Measurements from ENCODE around the gene PGM5.
"Not testable (repeated sequence)": the region's sequence is repeated elsewhere in the genome, so short reads cannot be mapped to it uniquely, and the experiment has no call there.

Gene PGM5

DNA sequence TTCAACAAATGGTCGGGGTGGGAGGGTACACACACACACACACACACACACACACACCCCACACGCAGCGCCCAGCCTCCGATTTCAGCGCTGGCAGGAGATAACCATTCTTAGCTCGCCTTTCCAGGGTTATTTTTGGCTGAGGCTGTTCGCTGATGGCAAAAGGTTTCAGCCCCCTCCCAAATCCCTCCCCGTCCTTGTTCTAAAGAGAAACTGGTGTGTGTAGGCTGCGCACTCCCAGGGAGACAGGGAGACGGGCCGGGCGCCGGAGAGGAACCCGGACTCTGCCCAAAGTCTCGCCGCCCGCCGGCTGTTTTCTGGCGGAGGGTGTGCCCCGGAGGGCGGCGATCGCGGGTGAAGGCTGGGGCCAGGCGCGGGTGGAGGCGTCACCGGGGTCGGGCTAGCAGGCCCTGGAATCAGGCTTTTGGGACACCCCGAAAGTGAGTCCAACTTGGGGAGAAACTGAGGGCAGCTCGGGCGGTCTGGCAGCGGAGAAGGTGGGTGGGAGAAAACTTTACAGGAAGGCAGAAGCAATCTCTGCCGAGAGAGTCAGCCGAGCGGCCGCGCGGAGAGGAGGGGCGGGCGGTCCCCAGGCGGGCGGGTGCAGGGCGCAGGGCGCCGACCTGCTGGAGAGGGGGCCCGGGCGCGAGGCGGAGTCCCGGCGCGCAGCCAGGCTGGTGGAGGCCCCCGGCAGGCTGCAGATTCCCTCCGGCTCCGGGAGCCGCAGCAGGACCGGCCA is at the start of gene PGM5:
Gene PGM5, plus strand, starts transcription at position 232 of the 739 bp plus-strand sequence. CDS start 517 bp downstream, outside the sequence.
- not testable (repeated sequence) for DNase-seq

DNA sequence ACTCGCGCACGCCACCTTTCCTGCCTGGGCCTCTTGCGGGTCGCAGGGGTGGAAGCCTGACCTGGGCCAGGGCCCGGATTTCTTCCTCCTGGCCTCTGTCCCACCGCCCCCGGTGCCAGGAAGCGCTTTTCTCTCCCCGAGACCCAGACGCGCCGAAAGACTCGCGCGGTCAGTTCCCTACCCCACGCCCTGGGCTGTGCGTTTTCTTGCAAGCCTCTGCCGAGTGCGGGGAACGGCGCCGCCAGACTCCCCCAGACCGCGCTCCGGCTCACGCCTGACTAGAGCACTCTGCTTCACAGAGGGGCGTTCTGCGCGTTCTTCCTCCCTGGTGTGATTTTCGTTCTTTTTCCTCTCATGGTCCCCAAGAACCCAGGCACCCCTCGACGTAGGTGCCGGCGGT is 49.3 kb upstream of the PGM5 start:
- not testable (repeated sequence) for DNase-seq

DNA sequence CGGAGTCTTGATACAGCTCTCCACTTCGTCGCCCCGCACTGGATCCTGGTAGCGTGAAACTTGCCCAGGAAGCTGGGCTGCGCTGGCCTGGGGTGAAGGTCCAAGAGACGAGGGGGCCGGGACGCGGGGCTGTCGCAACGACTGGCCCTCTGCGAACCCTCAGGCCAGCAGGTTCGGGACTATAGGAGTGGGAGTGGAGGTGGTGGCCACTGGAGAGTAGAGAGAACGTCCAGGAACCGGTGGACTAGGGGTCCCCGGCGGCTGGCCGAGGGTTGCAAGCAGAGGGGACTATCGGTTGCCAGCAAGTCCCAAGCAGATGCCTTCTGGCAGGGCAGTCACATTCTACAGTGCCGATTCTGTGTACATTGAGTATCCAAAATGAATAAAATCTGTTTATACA is 48.8 kb upstream of the PGM5 start:
- DNase-seq, result not testable (repeated sequence)

DNA sequence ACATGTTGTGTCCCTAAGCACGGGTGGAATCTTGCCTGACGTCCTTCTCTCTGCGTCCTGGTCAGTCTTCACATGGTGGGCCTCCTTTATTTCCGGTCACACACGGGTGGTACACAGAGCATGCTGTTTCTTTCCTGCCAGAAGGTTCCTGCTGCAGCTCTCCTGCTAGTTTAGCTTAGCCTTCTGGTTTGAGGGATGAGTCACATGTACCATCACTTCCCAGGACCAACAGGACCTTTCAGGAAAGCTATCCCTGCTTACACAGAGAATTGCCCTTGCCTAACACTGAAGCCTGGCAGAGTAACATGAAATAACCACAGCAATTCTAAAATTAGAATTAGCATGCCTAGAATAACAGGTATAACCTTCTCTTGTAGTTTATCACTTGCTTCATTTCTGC is 45.2 kb upstream of the PGM5 start:
- not testable (repeated sequence) for DNase-seq

DNA sequence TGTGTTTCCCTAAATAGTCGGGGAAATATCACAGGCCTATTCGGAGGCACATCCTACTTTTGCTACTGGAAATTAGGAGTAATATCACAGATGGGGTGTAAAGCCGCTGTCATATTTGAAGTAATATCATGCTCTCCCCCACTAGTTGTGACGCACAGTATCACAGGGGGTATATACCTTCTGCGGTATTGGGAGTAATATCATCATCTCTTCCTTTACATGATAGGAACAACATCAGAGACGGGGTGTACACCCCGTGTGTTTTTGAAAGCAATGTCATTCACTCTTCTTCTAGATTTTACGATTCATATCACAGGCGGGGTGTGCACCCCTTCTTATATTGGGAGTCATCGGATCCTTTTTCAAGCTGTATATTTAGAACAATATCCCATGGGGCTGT is 38.2 kb upstream of the PGM5 start:
- DNase-seq, result not testable (repeated sequence)

DNA sequence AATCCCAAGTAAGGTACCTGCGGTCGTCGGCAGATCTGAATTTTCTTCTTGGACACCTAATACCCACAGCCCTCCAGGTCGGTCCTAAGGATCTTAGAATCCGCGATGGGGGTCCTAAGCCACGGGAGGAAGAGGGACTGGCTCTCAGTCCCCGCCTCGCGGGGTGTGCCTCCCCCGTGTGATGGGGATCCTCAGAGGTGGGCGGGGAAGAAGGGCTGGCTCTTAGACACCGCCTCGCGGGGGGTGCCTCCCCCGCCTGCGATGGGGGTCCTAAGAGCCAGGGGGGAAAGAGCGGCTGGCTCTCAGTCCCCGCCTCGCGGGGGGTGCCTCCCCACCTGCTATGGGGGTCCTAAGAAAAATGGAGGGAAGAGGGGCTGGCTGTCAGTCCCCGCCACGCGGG is 32.7 kb upstream of the PGM5 start:
- DNase-seq, result not testable (repeated sequence)

DNA sequence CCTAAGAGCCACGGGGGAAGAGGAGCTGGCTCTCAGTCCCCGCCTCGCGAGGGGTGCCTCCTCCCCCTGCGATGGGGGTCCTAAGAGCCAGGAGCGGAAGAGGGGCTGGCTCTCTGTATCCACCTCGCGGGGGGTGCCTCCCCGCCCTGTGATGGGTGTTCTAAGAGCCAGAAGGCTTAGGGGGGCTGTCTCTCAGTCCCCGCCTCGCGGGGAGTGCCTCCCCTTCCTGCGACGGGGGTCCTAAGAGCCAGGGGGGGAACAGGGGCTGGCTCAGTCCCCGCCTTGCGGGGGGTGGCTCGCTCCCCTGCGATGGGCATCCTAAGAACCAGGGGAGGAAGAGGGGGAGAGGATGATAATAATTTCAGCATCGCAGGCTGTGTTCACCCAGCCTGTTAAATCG is 31.9 kb upstream of the PGM5 start:
- DNase-seq, result not testable (repeated sequence)

DNA sequence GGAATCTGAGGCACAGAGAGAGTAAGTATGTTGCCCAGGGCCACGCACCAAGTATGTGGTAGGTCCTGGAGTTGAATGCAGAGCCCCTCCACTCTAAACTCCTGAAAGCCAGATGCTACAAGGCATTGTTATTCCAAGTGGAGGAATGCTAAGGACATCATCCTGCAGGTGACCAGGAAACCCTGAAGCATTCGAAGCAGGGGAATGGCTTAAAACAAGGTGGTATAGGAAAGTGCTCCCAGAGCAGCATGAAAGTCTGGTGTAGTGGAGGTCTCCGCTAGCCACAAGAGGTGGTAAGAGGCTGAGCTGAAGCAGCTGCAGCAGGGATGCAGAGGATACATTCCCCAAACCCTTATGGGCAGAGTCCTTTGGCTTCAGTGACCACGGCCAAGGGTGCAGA is 27.3 kb upstream of the PGM5 start:
- DNase-seq, result not testable (repeated sequence)

DNA sequence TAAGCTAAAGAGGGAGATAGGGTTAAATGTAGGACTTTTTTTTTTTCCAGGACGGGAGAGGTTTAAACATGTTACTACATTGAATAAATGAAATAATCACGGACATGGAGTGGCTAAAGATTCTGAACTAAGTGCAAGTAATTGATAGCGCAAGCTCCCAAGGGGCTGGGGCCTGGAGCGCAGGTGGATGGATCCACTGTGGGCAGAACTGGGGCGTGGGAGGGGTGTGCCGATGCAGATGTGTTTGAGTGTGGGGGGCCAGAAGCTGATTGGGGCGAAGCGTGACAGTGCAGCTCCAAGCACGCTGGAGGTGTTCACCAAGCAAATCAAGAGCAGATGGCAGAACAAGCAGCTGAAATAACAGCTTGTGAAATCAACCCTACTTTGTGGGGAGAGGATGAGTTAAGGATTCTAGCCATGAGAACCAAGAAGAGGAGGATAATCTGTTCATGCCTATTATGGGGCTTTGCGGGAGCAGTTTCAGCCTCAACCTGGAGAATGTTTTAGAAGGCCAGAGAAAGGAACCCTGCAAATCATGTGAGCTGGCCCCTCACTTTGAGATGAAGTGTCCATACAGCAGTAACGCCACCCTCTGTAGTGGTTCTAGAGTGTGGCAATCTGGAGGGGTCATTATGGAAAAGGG is 25.8 kb upstream of the PGM5 start:
- not testable (repeated sequence) for DNase-seq

DNA sequence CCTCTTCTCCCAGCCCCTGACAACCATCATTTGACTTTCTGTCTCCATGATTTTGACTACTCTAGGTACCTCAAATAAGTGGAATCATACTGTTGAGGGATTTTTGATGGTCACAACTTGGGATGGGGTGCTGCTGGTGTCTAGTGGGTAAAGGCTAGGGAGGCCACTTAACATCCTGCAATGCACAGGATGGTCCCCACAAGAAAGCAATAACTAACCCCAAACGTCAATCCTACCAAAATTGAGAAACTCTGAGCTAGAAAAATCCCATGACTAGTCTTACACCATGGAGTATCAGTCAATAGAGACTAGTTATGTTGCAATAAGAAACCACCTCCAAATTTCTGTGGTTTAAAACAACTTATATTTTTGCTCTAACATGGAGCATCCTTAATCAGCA is 24.3 kb upstream of the PGM5 start:
- not testable (repeated sequence) for DNase-seq

DNA sequence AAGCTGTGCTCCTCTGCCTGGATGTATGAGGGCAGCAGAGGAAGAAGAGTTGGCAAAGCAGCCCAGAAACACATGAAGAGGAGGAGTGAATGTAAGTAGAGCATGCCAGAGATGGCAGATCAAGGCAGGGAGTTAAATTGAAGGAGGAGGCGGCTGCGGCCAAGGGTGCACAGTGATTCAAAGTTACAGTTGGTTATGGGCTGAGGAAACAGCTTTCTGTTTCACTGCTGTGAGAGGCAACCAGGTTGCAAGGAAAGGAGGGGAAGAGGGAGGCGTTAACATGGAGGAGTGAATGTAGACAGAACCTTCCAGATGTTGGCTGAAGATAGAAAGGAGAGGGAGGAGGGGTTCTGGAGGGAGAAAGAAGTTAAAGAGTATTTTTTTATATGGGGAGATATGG is 20.5 kb upstream of the PGM5 start:
- DNase-seq, result not testable (repeated sequence)

DNA sequence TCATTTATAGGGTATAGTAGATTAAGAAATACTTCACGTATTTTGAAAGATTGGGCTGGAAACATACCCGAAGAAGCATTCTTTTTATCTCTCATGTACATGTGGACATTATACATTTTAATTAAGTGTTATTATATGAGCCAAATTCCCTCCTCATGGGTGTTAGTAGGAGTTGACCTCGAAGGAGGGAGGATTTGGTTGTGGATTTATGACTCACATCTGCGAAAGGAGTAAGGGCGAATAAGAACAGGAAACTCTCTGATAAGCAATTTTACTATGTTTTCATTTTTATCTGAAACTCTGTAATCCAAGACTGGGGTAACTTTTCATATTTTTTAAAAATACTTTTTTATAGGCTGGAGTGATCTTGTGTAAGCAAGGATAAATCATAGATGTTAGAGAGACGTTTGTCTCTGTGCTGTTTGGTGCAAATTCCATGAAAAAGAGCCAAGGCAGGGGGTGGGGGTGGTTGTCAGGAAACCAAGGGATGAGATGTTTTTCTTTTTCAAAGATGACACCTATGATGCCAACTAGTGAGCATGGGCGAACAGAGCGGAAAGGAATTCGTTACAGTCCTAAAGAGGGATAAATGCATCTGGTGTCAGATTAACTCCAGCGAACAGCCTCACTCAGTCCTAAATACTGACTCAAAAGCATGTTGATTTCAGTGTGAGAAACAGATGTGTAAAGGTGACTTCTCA is 19.6 kb upstream of the PGM5 start:
- DNase-seq, result not testable (repeated sequence)

DNA sequence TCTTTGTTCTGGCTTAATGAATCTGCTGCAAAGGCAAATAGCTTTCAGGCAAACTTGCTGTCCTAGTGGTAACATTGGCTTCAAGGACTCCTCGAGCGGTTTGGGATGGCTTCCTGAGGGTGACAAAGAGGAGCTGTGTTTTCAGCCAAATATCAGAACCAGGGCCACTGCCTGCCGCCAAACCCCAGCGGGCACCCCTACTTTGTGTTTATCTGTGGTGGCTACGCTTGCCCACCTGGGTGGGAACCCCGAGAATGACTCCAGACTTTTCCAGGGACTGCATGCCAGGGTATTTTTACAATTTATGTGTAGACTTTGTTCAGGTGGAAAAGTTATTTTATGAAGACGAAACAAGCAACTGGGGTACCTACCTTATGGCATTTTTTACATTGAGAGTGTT is 18.4 kb upstream of the PGM5 start:
- DNase-seq, result not testable (repeated sequence)

DNA sequence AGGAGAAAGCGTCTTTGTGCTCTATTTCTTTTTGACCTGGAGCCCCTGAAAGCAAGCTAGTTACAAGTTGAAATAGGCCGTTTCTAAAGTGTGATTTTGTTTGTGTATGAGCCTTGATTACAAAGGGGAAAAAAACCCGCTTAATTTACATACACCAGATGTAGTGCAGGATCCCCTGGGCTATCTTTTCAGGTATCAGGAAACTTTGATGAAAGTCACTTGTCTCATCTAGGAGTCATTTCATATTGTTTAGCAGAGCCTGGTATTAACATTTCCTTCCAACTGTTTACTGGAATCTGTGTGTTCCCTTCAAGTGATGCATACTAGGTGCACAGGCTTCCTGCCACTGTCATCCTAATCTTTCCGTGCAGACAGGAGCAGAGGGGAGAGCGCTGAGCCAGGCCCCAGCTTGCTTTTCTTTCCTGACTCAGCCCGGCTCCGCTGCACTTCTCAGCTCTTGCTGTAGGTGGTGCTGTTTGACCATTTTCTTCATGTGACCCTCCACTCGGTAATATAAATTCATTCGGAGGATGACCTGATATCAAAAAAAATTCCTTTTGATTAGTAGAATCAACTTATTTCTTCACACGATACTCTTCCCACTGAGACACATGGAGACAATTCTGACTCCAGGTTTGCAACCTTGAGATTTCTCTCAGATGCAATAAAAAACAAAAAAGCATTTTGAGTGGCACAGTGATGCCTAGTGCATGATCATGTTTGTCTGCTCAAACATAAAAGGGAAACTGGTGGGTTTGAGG is 14.0 kb upstream of the PGM5 start:
- not testable (repeated sequence) for DNase-seq

DNA sequence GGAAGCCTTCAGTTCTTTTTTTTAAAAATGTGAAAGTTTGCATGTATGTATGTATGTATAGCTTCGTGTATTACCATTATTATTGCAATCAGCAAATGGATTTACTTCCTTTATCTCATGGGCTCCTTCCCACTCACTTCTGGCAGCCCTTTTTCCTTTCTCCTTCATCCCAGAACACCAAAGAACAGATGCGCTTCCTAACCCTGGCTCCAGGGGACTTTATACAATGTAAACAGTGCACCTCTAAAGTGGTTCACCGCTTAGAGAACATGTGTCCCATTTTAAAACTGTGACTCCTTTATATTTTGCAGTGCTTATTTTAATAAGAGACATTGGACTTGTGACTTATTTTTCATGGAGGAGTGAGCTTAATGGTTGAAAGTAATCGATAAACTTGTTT is 13.2 kb upstream of the PGM5 start:
- DNase-seq, result not testable (repeated sequence)

DNA sequence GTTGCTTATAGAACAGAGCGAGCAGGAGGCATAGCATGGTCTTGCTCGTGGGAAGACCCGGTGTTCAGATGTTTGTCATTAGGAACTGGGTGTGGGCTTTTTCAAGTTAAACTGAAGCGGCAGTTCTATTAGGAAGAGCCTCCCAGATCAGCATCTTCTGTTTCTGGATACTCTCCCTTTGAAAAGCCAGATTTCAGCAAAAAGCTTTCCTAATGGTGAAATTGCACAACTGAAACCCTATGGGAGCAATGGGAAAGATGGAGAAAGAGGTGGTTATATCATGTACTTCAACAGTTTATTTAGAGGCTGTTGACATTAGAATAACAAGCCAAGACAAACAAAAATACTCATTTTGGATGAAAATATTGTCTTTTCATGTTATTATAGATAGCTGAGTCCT is 12.4 kb upstream of the PGM5 start:
- not testable (repeated sequence) for DNase-seq

DNA sequence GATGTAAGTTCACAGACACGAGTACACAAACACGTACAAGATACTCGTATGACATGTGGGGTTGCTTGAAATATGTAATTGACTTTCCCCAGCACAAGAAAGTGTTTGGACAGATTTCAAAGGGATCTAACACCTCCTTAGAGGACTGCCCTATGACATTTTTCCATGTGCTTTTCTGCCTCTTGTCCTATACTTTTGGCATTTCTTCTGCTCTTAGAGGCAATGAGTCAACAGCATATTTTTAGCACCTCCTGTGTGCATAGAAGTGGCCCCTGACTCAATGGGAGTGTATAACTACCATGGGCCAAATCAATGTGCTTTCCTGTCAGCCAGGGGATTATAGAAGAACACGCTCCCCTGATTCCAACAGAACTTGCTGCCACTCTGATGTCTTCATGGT is 4.7 kb upstream of the PGM5 start:
- DNase-seq, result not testable (repeated sequence)

DNA sequence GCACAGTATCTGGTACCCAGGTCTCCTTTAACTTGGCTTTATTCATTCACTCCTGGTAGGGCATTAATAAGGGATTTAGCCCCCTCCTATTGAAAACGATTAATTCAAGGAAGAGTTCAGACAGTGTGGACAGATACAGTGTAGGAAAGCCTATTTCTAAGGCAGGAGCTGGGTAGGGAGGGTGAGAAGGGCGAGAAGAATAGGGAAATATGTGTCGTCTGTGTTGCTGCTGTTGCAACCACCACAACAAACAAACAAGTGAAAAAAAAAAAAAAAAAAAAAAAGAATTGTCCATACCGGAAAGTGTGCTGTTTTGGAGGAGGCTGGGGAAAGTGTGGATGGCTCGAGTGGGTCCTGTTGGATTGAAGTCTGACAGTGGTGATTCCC is 425 bp upstream of the PGM5 start:
- not testable (repeated sequence) for DNase-seq

DNA sequence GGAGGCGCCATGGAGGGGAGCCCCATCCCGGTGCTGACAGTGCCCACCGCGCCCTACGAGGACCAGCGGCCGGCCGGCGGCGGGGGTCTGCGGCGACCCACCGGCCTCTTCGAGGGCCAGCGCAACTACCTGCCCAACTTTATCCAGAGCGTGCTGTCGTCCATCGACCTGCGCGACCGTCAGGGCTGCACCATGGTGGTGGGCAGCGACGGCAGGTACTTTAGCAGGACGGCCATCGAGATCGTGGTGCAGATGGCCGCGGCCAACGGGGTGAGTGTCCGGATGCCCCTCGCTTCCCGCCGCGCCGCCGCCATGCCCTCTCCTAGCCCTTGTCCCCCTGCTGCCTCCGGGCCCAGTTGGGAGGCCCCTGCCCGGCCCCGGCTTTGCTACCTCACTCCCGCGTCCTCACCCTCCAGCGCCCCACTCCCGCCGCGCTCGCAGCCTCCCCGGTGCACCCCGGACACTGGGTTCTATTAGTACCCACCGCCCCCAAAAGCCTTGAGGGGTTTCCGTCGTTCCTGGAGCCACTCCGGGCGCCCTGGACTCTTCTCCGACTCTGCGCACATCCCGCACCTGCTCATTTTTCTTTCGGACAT is 806 bp downstream of the PGM5 start:
- DNase-seq, result not testable (repeated sequence)

DNA sequence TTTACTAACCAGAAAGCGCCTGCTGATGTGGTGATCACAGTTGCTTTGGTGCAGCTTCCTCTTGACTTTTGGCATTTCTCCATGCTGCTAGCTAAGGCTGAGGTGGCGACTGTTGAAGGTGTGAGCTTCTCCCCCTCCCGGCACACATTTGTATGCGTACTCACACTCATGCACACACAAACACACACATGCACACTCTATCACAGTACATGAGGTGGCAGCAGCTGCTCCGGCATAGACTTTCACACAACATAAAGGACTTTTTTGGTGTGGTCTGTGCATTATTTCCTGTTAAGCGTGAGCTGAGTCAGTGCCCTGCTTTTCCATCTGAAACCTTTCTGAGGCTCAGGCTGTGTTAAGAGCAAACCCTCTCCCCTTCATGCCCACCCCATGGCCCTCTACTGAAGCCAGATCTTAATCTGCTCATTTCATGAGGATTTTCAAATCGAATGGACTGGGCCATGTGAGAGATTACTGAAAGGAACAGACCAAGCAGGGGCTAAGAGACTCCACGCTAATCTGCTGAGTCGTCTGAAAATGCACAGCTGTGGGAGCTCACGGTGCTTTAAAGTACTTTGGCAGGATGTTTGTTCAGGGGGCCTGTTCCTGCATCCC is 10.6 kb downstream of the PGM5 start:
- DNase-seq, result not testable (repeated sequence)

DNA sequence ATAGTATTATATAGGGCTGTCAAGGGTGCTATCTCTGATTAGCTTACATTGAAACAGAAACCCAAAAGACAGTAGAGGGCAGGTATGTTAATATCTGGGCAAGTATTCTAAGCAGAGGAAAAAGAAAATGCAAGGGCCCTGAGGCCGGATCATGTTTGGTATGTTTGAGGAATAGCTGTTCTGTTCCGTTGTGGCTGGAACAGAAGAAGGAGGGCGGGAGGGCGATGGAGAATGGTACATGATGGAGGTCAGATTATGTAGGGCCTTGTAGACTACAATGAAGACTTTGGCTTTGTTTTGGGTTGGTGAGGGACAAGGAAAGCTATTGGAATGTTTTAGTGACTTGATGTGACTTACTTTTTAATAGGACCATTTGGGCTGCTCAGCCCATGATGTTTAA is 19.4 kb downstream of the PGM5 start:
- DNase-seq, result not testable (repeated sequence)

DNA sequence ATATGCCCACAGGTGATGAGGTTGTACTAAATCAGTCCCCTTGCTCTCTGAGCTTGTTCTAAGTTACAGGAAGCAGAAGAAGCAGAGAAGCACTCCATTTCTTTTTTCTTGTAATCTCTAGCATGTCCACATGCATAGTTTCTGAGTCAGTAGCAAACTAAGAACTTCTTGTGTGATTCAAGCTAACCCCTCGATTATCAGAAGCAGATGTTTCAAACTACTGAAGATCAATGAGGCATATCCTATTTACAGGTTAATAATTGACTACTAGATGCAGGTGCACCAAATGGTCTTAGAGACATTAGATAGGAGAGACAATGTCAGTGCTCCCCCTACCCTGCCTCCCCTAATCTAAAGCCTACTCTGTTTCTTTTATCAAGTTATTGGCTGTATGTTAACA is 21.3 kb downstream of the PGM5 start:
- DNase-seq, result not testable (repeated sequence)

All from DMS 273 treated with DMSO at 0.1 percent for 48 hours (cell line).